ENCODE measurements around the gene TMEM167A. TPM values are rescaled to one million over a fixed set of nuclear protein-coding genes. Genes with fewer than 3 reads are reported as not detected.

Gene TMEM167A
- total and polyA plus RNA-seq, 2 donors = 44.8 to 48.4 TPM

DNA sequence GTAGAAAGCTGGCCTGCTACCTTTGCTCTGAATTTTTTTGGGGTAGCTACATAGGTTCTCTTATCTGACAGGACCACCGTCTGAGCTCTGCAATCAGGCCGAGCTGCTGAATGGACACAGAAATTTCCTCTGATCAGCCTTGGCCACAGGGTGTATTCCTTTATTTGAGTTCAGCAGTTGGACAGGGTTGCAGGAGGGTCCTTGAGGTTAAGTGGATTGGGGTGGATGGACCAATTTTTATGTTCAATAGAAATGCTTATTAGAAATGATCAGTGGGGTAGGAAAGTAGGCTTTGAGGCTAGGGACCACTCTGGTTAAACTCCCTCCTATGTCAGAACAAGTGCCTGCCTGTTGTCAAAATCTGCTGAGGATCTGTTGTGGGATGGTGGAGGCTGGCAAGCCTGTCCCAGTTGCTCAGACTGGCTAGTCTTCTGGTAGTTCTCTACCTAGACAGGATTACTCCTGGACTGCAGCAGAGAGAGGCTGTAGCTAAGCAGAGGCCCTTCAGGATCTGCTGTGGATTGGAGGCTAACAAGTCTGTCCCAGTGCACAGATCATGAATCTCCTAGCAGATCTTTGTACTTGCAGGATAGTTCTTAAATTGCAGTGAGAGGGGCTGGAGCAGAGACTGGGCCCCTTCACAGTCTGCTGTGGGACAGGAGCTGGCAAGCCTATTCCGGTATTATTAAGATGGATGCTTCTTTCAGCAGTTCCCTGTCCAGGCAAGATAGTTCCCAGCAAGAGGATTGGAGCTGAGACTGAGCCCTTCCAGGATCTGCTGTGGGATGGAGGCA lies 18.2 kb upstream of the TMEM167A start:
- H3K4me3 ChIP-seq (ENCODE audit: low read length in 2 of 2) = no peak overlapping the region
- no peak for DNase-seq (ENCODE audit: low read depth in 6 of 9, low spot score in 9 of 9)
- H3K27ac ChIP-seq (ENCODE audit: low read depth in 1 of 2, low read length in 1 of 2) = no peak overlapping the region
- peaks cover under 1 to 4% of the 10 kb centered on the region in 2 donors for H3K36me3 ChIP-seq (ENCODE audit: control insufficient read depth in 2 of 2, insufficient read depth in 2 of 2, low read length in 1 of 2)
- H3K9me3 ChIP-seq (ENCODE audit: control insufficient read depth in 2 of 2, insufficient read depth in 1 of 2, low read length in 1 of 2) = no peaks in the 10 kb centered on the region
- WGBS = 97% methylated on average over 3 of the region's 3 CpGs
- peaks cover 4 to 8% of the 10 kb centered on the region in 2 donors for H3K4me1 ChIP-seq (ENCODE audit: control insufficient read depth in 2 of 2, insufficient read depth in 2 of 2, low read length in 2 of 2)
- H3K27me3 ChIP-seq (ENCODE audit: control insufficient read depth in 2 of 2, insufficient read depth in 1 of 2, low read length in 1 of 2) = no peaks in the 10 kb centered on the region

DNA sequence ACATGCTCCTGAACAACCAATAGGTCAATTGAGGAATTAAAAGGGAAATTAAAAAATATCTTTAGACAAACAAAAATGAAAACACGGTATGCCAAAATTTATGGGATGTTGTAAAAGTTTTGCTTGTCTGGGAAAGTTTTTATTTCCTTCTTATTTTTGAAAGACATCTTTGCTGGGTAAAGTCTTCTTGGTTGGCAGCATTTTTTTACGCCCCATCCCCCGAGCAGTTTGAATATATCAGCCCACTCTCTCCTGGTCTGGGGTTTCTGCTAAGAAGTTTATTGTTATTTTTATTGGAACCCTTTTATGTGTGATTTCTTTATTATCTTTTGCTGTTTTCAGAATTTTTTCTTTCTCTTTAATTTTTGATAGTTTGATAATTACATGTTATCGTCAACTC lies 16.5 kb upstream of the TMEM167A start:
- Histone ChIP-seq H3K27ac (ENCODE audit: low read depth in 1 of 2, low read length in 1 of 2) (no peak overlapping the region), H3K36me3 (ENCODE audit: control insufficient read depth in 2 of 2, insufficient read depth in 2 of 2, low read length in 1 of 2) (peaks cover 2 to 4% of the 10 kb centered on the region in 2 donors), H3K27me3 (ENCODE audit: control insufficient read depth in 2 of 2, insufficient read depth in 1 of 2, low read length in 1 of 2) (no peaks in the 10 kb centered on the region), H3K4me3 (ENCODE audit: low read length in 2 of 2) (no peak overlapping the region), H3K9me3 (ENCODE audit: control insufficient read depth in 2 of 2, insufficient read depth in 1 of 2, low read length in 1 of 2) (no peaks in the 10 kb centered on the region), H3K4me1 (ENCODE audit: control insufficient read depth in 2 of 2, insufficient read depth in 2 of 2, low read length in 2 of 2) (no peaks in the 10 kb centered on the region)
- WGBS = 98% methylated on average over 4 of the region's 4 CpGs
- no peak for DNase-seq (ENCODE audit: low read depth in 6 of 9, low spot score in 9 of 9)

DNA sequence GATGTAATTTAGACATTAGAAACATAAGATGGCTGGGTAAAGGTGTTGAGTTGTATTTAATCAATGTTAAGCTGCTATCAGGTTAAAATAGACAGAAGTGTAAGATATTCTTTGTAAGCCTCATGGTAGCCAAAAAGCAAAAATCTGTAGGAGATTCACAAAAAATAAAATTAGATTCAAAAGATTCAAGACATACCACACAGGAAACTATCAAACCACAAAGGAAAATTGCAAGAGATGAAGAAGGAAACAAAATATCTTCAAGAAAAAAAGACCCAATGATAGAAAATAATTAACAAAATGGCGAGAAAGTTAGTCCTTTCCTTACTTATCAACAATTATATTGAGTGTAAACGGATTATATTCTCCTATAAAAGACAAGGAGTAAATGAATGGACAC lies 15.4 kb upstream of the TMEM167A start:
- Histone ChIP-seq H3K4me3 (ENCODE audit: low read length in 2 of 2) (no peak overlapping the region), H3K9me3 (ENCODE audit: control insufficient read depth in 2 of 2, insufficient read depth in 1 of 2, low read length in 1 of 2) (no peaks in the 10 kb centered on the region), H3K27me3 (ENCODE audit: control insufficient read depth in 2 of 2, insufficient read depth in 1 of 2, low read length in 1 of 2) (no peaks in the 10 kb centered on the region), H3K27ac (ENCODE audit: low read depth in 1 of 2, low read length in 1 of 2) (no peak overlapping the region), H3K36me3 (ENCODE audit: control insufficient read depth in 2 of 2, insufficient read depth in 2 of 2, low read length in 1 of 2) (peaks cover 2 to 4% of the 10 kb centered on the region in 2 donors), H3K4me1 (ENCODE audit: control insufficient read depth in 2 of 2, insufficient read depth in 2 of 2, low read length in 2 of 2) (no peaks in the 10 kb centered on the region)
- 70% methylated on average over 2 of the region's 2 CpGs for WGBS
- peak in 1 of 9 donors; percentile 38 for DNase-seq (ENCODE audit: low read depth in 6 of 9, low spot score in 9 of 9)

DNA sequence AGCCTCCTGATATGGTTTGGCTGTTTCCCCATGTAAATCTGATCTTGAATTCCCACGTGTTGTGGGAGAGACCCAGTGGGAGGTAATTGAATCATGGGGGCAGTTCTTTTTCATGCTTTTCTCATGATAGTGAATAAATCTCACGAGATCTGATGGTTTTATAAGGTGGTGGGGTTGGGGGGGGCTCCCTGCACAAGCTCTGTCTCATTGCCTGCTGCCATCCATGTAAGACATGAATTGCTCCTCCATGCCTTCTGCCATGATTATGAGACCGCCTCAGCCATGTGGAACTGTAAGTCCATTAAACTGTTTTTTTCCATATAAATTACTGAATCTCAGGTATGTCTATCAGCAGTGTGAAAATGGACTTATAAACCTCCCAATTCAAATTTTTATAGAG lies 13.0 kb upstream of the TMEM167A start:
- no peak overlapping the region for H3K4me3 ChIP-seq (ENCODE audit: low read length in 2 of 2)
- WGBS = 98% methylated on average over 3 of the region's 3 CpGs
- no peak for DNase-seq (ENCODE audit: low read depth in 6 of 9, low spot score in 9 of 9)

DNA sequence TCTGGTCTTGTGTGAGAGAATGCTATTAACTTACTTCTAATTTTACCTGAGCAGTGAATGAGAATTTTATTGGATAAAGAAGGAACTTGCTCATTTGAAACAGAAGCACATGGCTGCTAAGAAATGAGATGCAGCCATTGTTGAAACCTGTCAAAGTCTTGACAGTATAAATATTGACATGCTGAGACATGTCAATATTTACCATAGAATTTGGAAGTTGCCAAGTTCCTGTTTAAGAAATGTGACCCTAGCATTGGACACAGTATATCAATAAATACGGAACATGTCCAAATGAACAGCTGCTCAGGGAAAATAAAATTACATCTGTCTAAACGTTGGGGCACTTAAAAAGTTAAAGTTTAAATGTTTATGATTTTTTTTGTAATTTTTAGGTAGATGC lies 7.9 kb upstream of the TMEM167A start:
- Histone ChIP-seq H3K9me3 (ENCODE audit: control insufficient read depth in 2 of 2, insufficient read depth in 1 of 2, low read length in 1 of 2) (no peaks in the 10 kb centered on the region), H3K27ac (ENCODE audit: low read depth in 1 of 2, low read length in 1 of 2) (no peak overlapping the region), H3K4me3 (ENCODE audit: low read length in 2 of 2) (no peak overlapping the region), H3K4me1 (ENCODE audit: control insufficient read depth in 2 of 2, insufficient read depth in 2 of 2, low read length in 2 of 2) (no peaks in the 10 kb centered on the region), H3K27me3 (ENCODE audit: control insufficient read depth in 2 of 2, insufficient read depth in 1 of 2, low read length in 1 of 2) (no peaks in the 10 kb centered on the region), H3K36me3 (ENCODE audit: control insufficient read depth in 2 of 2, insufficient read depth in 2 of 2, low read length in 1 of 2) (no peaks in the 10 kb centered on the region)
- no peak for DNase-seq (ENCODE audit: low read depth in 6 of 9, low spot score in 9 of 9)
- WGBS = 94% methylated on average over 2 of the region's 2 CpGs

More for the DNA sequence above, 13.0 kb upstream of the TMEM167A start:
- H3K4me1 ChIP-seq (ENCODE audit: control insufficient read depth in 2 of 2, insufficient read depth in 2 of 2, low read length in 2 of 2) = no peaks in the 10 kb centered on the region
- H3K27me3 ChIP-seq (ENCODE audit: control insufficient read depth in 2 of 2, insufficient read depth in 1 of 2, low read length in 1 of 2) = no peaks in the 10 kb centered on the region
- no peak overlapping the region for H3K27ac ChIP-seq (ENCODE audit: low read depth in 1 of 2, low read length in 1 of 2)
- peaks cover 2 to 4% of the 10 kb centered on the region in 2 donors for H3K36me3 ChIP-seq (ENCODE audit: control insufficient read depth in 2 of 2, insufficient read depth in 2 of 2, low read length in 1 of 2)
- no peaks in the 10 kb centered on the region for H3K9me3 ChIP-seq (ENCODE audit: control insufficient read depth in 2 of 2, insufficient read depth in 1 of 2, low read length in 1 of 2)

DNA sequence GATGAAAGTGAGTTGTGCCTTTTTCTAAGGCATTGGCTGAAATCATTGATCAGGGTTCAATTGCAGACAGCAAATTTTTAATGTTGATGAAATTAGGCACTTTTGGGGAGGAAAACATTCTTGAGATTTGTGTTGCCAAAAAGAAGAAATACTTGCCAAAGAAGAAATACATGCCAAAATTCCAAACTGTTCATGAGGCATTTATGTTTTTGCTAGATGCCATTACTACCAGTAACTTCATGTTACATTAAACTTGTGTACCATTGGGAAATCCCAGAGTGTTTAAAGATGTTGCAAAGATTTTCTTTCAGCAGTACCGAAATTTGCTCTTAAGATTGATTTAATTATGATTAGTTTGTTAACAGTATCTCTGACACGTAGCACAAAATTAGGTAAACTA lies 7.1 kb upstream of the TMEM167A start:
- no peaks in the 10 kb centered on the region for H3K27me3 ChIP-seq (ENCODE audit: control insufficient read depth in 2 of 2, insufficient read depth in 1 of 2, low read length in 1 of 2)
- no peaks in the 10 kb centered on the region for H3K36me3 ChIP-seq (ENCODE audit: control insufficient read depth in 2 of 2, insufficient read depth in 2 of 2, low read length in 1 of 2)
- H3K4me1 ChIP-seq (ENCODE audit: control insufficient read depth in 2 of 2, insufficient read depth in 2 of 2, low read length in 2 of 2) = no peaks in the 10 kb centered on the region
- 98% methylated on average over 2 of the region's 2 CpGs for WGBS
- H3K4me3 ChIP-seq (ENCODE audit: low read length in 2 of 2) = no peak overlapping the region
- no peak overlapping the region for H3K27ac ChIP-seq (ENCODE audit: low read depth in 1 of 2, low read length in 1 of 2)
- no peak for DNase-seq (ENCODE audit: low read depth in 6 of 9, low spot score in 9 of 9)
- H3K9me3 ChIP-seq (ENCODE audit: control insufficient read depth in 2 of 2, insufficient read depth in 1 of 2, low read length in 1 of 2) = no peaks in the 10 kb centered on the region

DNA sequence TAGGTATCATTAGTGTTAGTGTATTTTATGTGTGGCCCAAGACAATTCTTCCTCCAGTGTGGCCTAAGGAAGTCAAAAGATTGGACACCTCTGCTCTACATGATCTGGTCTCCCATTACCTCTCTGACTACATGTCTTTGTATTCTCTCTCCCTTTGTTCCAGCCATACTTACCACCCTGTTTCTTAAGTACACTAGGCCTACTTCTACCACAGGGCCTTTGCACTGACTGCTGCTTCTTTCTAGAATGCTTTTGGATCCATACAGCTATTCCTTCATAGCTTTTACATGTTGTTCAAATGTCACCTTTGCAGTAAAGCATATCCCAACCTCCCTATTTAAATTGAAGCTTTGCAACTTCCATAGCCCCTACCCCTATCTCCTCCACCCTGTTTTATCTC lies 5.6 kb upstream of the TMEM167A start:
- Histone ChIP-seq H3K4me3 (ENCODE audit: low read length in 2 of 2) (no peak overlapping the region), H3K9me3 (ENCODE audit: control insufficient read depth in 2 of 2, insufficient read depth in 1 of 2, low read length in 1 of 2) (no peaks in the 10 kb centered on the region), H3K36me3 (ENCODE audit: control insufficient read depth in 2 of 2, insufficient read depth in 2 of 2, low read length in 1 of 2) (no peaks in the 10 kb centered on the region)

DNA sequence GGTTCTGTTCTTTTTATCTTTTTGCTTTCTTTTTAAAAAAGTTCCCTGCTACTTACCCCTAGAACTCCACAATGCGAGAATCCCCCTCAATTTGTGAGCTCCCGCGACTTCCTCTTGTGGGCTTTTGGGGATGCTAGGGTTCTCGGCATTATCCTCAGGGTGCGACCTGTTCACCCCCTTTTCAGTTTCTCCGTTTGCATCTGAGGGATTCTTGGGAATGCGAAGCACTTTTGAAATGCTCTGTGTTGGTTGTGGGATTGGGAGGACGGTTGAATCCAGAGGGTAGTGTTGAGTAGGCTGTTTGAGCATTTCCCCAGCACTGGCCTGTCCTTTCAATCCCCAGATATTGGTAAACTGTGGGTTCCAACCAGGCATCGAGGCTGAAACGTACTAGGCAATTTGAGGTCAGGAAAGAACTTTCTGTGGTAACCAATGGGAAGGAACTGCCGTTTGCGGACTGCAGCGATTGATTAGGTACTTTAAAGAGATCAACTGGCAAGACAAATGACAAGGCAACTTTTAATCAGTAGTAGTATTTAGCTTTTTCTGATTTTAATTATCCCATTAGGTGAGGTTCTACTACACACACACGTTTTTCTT lies 568 bp upstream of the TMEM167A start:
- Histone ChIP-seq H3K27ac (ENCODE audit: low read depth in 1 of 2, low read length in 1 of 2) (peak overlapping the region; percentile 89 to 93), H3K36me3 (ENCODE audit: control insufficient read depth in 2 of 2, insufficient read depth in 2 of 2, low read length in 1 of 2) (peaks cover 0 to 7% of the 10 kb centered on the region in 2 donors), H3K27me3 (ENCODE audit: control insufficient read depth in 2 of 2, insufficient read depth in 1 of 2, low read length in 1 of 2) (no peaks in the 10 kb centered on the region), H3K4me3 (ENCODE audit: low read length in 2 of 2) (peak overlapping the region; percentile 99 to 100), H3K9me3 (ENCODE audit: control insufficient read depth in 2 of 2, insufficient read depth in 1 of 2, low read length in 1 of 2) (peaks cover 0 to 3% of the 10 kb centered on the region in 2 donors), H3K4me1 (ENCODE audit: control insufficient read depth in 2 of 2, insufficient read depth in 2 of 2, low read length in 2 of 2) (peaks cover 4 to 6% of the 10 kb centered on the region in 2 donors)
- peak in 1 of 9 donors; percentile 18 for DNase-seq (ENCODE audit: low read depth in 6 of 9, low spot score in 9 of 9)
- 3% methylated on average over 14 of the region's 14 CpGs for WGBS

More for the DNA sequence above, 5.6 kb upstream of the TMEM167A start:
- Histone ChIP-seq H3K4me1 (ENCODE audit: control insufficient read depth in 2 of 2, insufficient read depth in 2 of 2, low read length in 2 of 2) (peaks cover 2 to 4% of the 10 kb centered on the region in 2 donors), H3K27ac (ENCODE audit: low read depth in 1 of 2, low read length in 1 of 2) (no peak overlapping the region), H3K27me3 (ENCODE audit: control insufficient read depth in 2 of 2, insufficient read depth in 1 of 2, low read length in 1 of 2) (no peaks in the 10 kb centered on the region)
- DNase-seq (ENCODE audit: low read depth in 6 of 9, low spot score in 9 of 9) = no peak

DNA sequence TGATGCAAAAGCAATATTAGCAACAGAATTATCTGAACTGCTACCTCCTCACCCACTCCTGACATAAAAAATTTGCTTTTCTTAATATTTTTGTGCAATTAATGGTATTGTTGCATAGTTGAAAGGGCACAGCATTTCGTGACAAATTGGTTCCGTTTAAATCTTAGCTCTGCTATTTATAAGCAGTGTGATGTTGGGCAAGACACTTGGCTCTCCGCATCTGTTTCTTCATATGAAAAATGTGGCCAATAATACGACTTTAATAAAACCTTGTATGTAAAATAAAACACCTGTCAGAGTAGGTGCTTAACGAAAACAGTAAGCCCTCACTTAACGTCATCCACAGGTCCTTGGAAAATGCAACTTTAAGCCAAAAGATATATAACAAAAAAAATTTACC lies 4.2 kb downstream of the TMEM167A start:
- peaks cover 0 to 7% of the 10 kb centered on the region in 2 donors for H3K36me3 ChIP-seq (ENCODE audit: control insufficient read depth in 2 of 2, insufficient read depth in 2 of 2, low read length in 1 of 2)
- no peak overlapping the region for H3K4me3 ChIP-seq (ENCODE audit: low read length in 2 of 2)
- no peak for DNase-seq (ENCODE audit: low read depth in 6 of 9, low spot score in 9 of 9)
- H3K9me3 ChIP-seq (ENCODE audit: control insufficient read depth in 2 of 2, insufficient read depth in 1 of 2, low read length in 1 of 2) = peaks cover 0 to 3% of the 10 kb centered on the region in 2 donors
- WGBS = 98% methylated on average over 6 of the region's 6 CpGs
- peaks cover 4% of the 10 kb centered on the region in 2 donors for H3K4me1 ChIP-seq (ENCODE audit: control insufficient read depth in 2 of 2, insufficient read depth in 2 of 2, low read length in 2 of 2)
- H3K27ac ChIP-seq (ENCODE audit: low read depth in 1 of 2, low read length in 1 of 2) = no peak overlapping the region
- no peaks in the 10 kb centered on the region for H3K27me3 ChIP-seq (ENCODE audit: control insufficient read depth in 2 of 2, insufficient read depth in 1 of 2, low read length in 1 of 2)

All from thymus (tissue), 11 donors.